ENCODE data around the gene CCDC124.

- TF ChIP-seq POLR2AphosphoS5 (IDR thresholded peaks at IDR 0.05): no peak
- TF ChIP-seq, protein P1, sequence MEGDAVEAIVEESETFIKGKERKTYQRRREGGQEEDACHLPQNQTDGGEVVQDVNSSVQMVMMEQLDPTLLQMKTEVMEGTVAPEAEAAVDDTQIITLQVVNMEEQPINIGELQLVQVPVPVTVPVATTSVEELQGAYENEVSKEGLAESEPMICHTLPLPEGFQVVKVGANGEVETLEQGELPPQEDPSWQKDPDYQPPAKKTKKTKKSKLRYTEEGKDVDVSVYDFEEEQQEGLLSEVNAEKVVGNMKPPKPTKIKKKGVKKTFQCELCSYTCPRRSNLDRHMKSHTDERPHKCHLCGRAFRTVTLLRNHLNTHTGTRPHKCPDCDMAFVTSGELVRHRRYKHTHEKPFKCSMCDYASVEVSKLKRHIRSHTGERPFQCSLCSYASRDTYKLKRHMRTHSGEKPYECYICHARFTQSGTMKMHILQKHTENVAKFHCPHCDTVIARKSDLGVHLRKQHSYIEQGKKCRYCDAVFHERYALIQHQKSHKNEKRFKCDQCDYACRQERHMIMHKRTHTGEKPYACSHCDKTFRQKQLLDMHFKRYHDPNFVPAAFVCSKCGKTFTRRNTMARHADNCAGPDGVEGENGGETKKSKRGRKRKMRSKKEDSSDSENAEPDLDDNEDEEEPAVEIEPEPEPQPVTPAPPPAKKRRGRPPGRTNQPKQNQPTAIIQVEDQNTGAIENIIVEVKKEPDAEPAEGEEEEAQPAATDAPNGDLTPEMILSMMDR (IDR thresholded peaks at IDR 0.05): no peak
- TF ChIP-seq POLR2A (IDR thresholded peaks at IDR 0.05): no peak
These were observed 44.7 kb downstream of the CCDC124 start for GRCh38 chr19:17977488-17977887.

Data from breast epithelium (tissue), 3 donors.